ENCODE measurements around the gene CNTN5.

DNA sequence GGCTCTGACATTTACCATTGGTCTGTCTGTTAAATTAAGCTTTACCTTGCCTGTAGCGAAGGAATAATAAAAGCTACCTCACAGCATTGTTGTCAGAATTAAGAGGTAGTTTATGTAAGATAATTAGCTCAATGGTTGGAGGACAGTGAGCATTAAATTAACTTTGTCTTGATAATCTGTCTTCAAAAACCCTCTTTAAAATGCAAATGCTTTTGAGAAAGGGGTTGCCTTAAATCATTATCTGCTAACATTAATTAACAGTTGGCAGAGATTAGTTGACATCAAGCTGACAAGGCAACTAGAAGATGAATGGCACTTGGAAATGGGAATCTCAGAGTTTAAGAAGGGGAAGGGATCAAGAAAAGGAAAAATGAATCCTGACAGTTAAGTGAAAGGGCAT is 905.2 kb downstream of the CNTN5 start:
- TF ChIP-seq, protein P1, sequence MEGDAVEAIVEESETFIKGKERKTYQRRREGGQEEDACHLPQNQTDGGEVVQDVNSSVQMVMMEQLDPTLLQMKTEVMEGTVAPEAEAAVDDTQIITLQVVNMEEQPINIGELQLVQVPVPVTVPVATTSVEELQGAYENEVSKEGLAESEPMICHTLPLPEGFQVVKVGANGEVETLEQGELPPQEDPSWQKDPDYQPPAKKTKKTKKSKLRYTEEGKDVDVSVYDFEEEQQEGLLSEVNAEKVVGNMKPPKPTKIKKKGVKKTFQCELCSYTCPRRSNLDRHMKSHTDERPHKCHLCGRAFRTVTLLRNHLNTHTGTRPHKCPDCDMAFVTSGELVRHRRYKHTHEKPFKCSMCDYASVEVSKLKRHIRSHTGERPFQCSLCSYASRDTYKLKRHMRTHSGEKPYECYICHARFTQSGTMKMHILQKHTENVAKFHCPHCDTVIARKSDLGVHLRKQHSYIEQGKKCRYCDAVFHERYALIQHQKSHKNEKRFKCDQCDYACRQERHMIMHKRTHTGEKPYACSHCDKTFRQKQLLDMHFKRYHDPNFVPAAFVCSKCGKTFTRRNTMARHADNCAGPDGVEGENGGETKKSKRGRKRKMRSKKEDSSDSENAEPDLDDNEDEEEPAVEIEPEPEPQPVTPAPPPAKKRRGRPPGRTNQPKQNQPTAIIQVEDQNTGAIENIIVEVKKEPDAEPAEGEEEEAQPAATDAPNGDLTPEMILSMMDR (IDR thresholded peaks at IDR 0.05) = no peak
- TF ChIP-seq POLR2A (IDR thresholded peaks at IDR 0.05) = no peak

Data from uterus (tissue), 2 donors.